MM.1S (cell line): ENCODE results near the gene CDK2.
"Not testable (repeated sequence)": the region's sequence is repeated elsewhere in the genome, so short reads cannot be mapped to it uniquely, and the experiment has no call there.

Source experiments
- DNase-seq: peaks from one replicate; pipeline ENCODE4 v3.0.0-alpha.2; 2015
- H2AFZ ChIP-seq: fragments of 300-600 bp; sonication (generic); 2 replicates; pipeline ENCODE4 v1.6.0; 2016; ENCODE audit warnings: antibody characterized with exemption, low read length
- H3F3A ChIP-seq: fragments of 300-600 bp; sonication (generic); 2 replicates; pipeline ENCODE4 v1.6.1; 2016; ENCODE audit warnings: mild to moderate bottlenecking, antibody characterized with exemption, low read length, moderate library complexity, mixed read lengths; ENCODE audit not compliant: insufficient read depth
- H3K27ac ChIP-seq: fragments of 300-600 bp; sonication (generic); 2 replicates; pipeline ENCODE4 v1.5.1; 2016; ENCODE audit warnings: mild to moderate bottlenecking, low read length
- H3K27me3 ChIP-seq: fragments of 300-600 bp; sonication (generic); replicated peaks from 2 replicates; pipeline ENCODE4 v1.6.0; 2016; ENCODE audit warnings: low read length; ENCODE audit not compliant: insufficient read depth
- H3K36me3 ChIP-seq: fragments of 300-600 bp; sonication (generic); replicated peaks from 2 replicates; pipeline ENCODE4 v1.6.1; 2016; ENCODE audit warnings: mild to moderate bottlenecking, low read length, mixed read lengths; ENCODE audit not compliant: insufficient read depth
- H3K4me1 ChIP-seq: fragments of 300-600 bp; sonication (generic); 2 replicates; pipeline ENCODE4 v1.6.1; 2016; ENCODE audit warnings: low read length, mixed read lengths
- H3K4me2 ChIP-seq: fragments of 300-600 bp; sonication (generic); 2 replicates; pipeline ENCODE4 v1.6.0; 2016; ENCODE audit warnings: low read depth, low read length
- H3K4me3 ChIP-seq: fragments of 300-600 bp; sonication (generic); 2 replicates; pipeline ENCODE4 v1.5.1; 2016; ENCODE audit warnings: low read length, mixed read lengths
- H3K79me2 ChIP-seq: fragments of 300-600 bp; sonication (generic); 2 replicates; pipeline ENCODE4 v1.6.1; 2016; ENCODE audit warnings: mixed run types, low read length, mixed read lengths
- H3K9ac ChIP-seq: fragments of 300-600 bp; sonication (generic); 2 replicates; pipeline ENCODE4 v1.6.1; 2016; ENCODE audit warnings: low read length, mixed read lengths
- H3K9me2 ChIP-seq: fragments of 300-600 bp; sonication (generic); replicated peaks from 2 replicates; pipeline ENCODE4 v1.6.1; 2016; ENCODE audit warnings: mild to moderate bottlenecking, low read length, mixed read lengths; ENCODE audit not compliant: insufficient read depth
- H3K9me3 ChIP-seq: fragments of 300-600 bp; sonication (generic); replicated peaks from 2 replicates; pipeline ENCODE4 v1.6.1; 2016; ENCODE audit warnings: mild to moderate bottlenecking, low read length, mixed read lengths; ENCODE audit not compliant: insufficient read depth
- H4K20me1 ChIP-seq: fragments of 300-600 bp; sonication (generic); 2 replicates; pipeline ENCODE4 v1.6.1; 2016; ENCODE audit warnings: mild to moderate bottlenecking, low read length, moderate library complexity, mixed read lengths; ENCODE audit not compliant: insufficient read depth
- EZH2 ChIP-seq: fragments of 300-600 bp; sonication (generic); optimal IDR thresholded peaks from 2 replicates; pipeline ENCODE3; 2017; ENCODE audit warnings: low read depth, mild to moderate bottlenecking, antibody characterized with exemption, low read length, mixed read lengths
- EZH2phosphoT487 ChIP-seq: fragments of 300-600 bp; sonication (generic); IDR thresholded peaks from 2 replicates; pipeline ENCODE4 v1.6.1; 2018; ENCODE audit warnings: antibody characterized with exemption, low read length
- TF ChIP-seq, protein P1 (sequence below): fragments of 300-600 bp; sonication (generic); IDR thresholded peaks from 2 replicates; pipeline ENCODE4 v1.5.1; 2016; ENCODE audit warnings: antibody characterized with exemption, low read length, mixed read lengths

CDK2 gene

DNA sequence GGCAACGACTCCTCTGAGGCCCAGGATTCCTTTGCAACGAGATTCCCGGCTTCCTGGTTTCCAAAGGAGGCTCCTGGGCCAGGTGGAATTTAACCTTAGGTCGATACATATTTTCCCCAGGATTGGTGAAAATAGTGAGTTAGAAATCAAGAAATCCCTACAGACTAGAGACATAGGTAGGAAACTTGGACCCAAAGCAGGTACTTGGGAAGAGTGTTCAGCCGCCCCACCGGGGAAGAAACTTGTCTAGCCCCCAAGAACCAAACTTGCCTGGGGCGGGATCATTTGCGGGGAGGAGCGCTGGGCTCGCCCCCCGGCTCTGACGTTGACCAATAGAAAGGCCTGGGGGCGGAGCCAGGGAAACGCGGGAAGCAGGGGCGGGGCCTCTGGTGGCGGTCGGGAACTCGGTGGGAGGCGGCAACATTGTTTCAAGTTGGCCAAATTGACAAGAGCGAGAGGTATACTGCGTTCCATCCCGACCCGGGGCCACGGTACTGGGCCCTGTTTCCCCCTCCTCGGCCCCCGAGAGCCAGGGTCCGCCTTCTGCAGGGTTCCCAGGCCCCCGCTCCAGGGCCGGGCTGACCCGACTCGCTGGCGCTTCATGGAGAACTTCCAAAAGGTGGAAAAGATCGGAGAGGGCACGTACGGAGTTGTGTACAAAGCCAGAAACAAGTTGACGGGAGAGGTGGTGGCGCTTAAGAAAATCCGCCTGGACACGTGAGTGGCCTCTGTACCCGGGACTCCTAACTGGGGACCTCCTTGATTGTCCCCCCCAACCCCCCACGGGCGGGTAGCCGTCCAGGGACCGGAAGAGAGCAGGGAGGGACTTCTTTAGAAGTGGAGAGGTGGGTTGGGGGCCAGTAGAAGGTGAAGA lies at the start of gene CDK2:
Gene CDK2, plus strand, starts transcription at position 423 of the 874 bp plus-strand sequence. Its CDS starts 179 bp downstream, at position 602.
- H3K27me3 ChIP-seq = no peaks in the 10 kb centered on the region
- peak; percentile 89 for DNase-seq
- peaks cover 6% of the 10 kb centered on the region; the same call in 1 of the 2 replicates for H3F3A ChIP-seq

DNA sequence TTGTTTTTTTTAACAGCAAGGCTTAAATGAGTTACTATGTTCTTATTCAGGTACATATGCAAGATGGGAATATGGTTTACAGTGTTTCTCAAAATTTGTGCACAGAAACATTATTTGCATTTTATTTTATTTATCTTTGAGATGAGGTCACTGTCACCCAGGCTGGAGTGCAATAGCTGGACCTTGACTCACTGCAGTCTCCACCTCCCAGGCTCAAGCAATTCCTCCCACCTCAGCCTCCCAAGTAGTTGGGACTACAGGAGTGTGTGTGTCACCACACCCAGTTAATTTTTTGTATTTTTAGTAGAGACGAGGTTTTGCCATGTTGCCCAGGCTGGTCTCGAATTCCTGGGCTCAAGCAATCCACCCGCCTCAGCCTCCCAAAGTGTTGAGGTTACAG lies 47.6 kb upstream of the CDK2 start:
- H3K4me2 ChIP-seq, H3K27ac ChIP-seq, H3F3A ChIP-seq, H3K4me1 ChIP-seq, H3K4me3 ChIP-seq, H2AFZ ChIP-seq, H3K27me3 ChIP-seq, DNase-seq, H3K9me2 ChIP-seq, H3K36me3 ChIP-seq, H3K9ac ChIP-seq, H3K9me3 ChIP-seq, H4K20me1 ChIP-seq: not testable (repeated sequence)
- H3K79me2 ChIP-seq = peaks cover 79% of the 10 kb centered on the region

More for the DNA sequence above, at the start of gene CDK2:
- peaks cover 9% of the 10 kb centered on the region for H3K79me2 ChIP-seq
- peak within 1 kb of the TSS; percentile 94 for H3K4me2 ChIP-seq
- H2AFZ ChIP-seq = peak within 1 kb of the TSS; percentile 93
- no peaks in the 10 kb centered on the region for H3K9me3 ChIP-seq
- H3K36me3 ChIP-seq = no peaks in the 10 kb centered on the region
- H3K4me1 ChIP-seq = peaks cover 5% of the 10 kb centered on the region
- H3K9ac ChIP-seq = peak within 1 kb of the TSS; percentile 87
- H4K20me1 ChIP-seq = no peaks in the 10 kb centered on the region
- no peaks in the 10 kb centered on the region for H3K9me2 ChIP-seq
- TF ChIP-seq, protein P1, sequence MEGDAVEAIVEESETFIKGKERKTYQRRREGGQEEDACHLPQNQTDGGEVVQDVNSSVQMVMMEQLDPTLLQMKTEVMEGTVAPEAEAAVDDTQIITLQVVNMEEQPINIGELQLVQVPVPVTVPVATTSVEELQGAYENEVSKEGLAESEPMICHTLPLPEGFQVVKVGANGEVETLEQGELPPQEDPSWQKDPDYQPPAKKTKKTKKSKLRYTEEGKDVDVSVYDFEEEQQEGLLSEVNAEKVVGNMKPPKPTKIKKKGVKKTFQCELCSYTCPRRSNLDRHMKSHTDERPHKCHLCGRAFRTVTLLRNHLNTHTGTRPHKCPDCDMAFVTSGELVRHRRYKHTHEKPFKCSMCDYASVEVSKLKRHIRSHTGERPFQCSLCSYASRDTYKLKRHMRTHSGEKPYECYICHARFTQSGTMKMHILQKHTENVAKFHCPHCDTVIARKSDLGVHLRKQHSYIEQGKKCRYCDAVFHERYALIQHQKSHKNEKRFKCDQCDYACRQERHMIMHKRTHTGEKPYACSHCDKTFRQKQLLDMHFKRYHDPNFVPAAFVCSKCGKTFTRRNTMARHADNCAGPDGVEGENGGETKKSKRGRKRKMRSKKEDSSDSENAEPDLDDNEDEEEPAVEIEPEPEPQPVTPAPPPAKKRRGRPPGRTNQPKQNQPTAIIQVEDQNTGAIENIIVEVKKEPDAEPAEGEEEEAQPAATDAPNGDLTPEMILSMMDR = no peak
- TF ChIP-seq EZH2phosphoT487 (no peak), EZH2 (no peak)
- H3K4me3 ChIP-seq = peak within 1 kb of the TSS; percentile 96
- peak within 1 kb of the TSS; percentile 17; the same call in 1 of the 2 replicates for H3K27ac ChIP-seq

DNA sequence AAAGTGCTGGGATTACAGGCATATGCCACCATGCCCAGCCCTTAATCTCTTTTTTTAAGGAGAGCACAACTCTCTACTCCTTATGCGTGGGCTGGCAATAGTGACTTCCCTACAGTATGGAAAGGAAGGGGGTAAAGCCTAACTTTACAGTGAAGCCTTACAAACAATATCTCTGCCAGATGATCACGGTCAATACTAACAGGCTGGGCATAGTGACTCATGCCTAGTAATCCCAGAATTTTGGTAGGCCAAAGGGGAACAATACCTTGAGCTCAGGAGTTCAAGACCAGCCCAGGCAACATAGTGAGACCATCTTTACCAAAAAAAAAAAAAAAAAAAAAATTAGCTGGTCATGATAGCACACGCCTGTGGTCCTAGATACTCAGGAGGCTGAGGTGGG lies 44.5 kb upstream of the CDK2 start:
- no peak for DNase-seq

DNA sequence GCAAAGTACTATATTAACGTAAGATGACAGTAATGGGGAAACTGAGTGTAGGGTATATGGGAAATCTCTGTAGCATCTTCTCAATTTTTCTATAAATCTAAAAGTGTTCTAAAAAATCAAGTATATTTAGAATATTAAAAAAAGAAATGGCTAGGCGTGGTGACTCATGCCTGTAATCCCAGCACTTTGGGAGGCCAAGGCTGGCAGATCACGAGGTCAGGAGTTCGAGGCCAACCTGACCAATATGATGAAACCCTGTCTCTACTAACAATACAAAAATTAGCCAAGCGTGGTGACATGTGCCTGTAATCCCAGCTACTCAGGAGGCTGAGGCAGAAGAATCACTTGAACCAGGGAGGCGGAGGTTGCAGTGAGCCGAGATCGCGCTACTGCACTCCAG lies 43.0 kb upstream of the CDK2 start:
- H3K4me2 ChIP-seq, H3K36me3 ChIP-seq, H3K4me3 ChIP-seq, H3K9ac ChIP-seq, H3K4me1 ChIP-seq, H3K27me3 ChIP-seq, DNase-seq, H3K27ac ChIP-seq, H2AFZ ChIP-seq, H3K9me3 ChIP-seq, H4K20me1 ChIP-seq, H3K9me2 ChIP-seq: not testable (repeated sequence)
- Histone ChIP-seq H3F3A (peaks cover 24% of the 10 kb centered on the region), H3K79me2 (peaks cover 84% of the 10 kb centered on the region)

More for the DNA sequence above, 44.5 kb upstream of the CDK2 start:
- Histone ChIP-seq H2AFZ (no peak overlapping the region), H4K20me1 (no peaks in the 10 kb centered on the region; the same call in 1 of the 2 replicates), H3K4me1 (peaks cover 9% of the 10 kb centered on the region), H3K9me2 (no peaks in the 10 kb centered on the region), H3K9me3 (no peaks in the 10 kb centered on the region), H3K36me3 (peaks cover 3% of the 10 kb centered on the region; the same call in 1 of the 2 replicates), H3K79me2 (peaks cover 90% of the 10 kb centered on the region), H3K4me3 (no peak overlapping the region), H3K27ac (no peak overlapping the region), H3K27me3 (no peaks in the 10 kb centered on the region), H3F3A (peaks cover 11% of the 10 kb centered on the region), H3K4me2 (no peak overlapping the region), H3K9ac (no peak overlapping the region)
- TF ChIP-seq, protein P1 = no peak
- TF ChIP-seq EZH2 (no peak), EZH2phosphoT487 (no peak)
